Epithelial cell of esophagus (primary cell): ENCODE results near the gene LDLRAP1.

Experiments
- DNase-seq: peaks from one replicate; pipeline ENCODE4 v3.0.0; 2010; ENCODE audit warnings: low read depth
- H3K4me3 ChIP-seq: 2 replicates; pipeline ENCODE4 v1.5.1; 2011; ENCODE audit warnings: mild to moderate bottlenecking, low read length, control low read depth
- TF ChIP-seq, protein P1 (sequence below): IDR thresholded peaks from 2 replicates; pipeline ENCODE4 v1.5.1; 2011; ENCODE audit warnings: low read depth, mild to moderate bottlenecking, low read length, control low read depth, inconsistent platforms; ENCODE audit not compliant: insufficient read depth; ENCODE audit errors: missing control alignments

LDLRAP1 gene

DNA sequence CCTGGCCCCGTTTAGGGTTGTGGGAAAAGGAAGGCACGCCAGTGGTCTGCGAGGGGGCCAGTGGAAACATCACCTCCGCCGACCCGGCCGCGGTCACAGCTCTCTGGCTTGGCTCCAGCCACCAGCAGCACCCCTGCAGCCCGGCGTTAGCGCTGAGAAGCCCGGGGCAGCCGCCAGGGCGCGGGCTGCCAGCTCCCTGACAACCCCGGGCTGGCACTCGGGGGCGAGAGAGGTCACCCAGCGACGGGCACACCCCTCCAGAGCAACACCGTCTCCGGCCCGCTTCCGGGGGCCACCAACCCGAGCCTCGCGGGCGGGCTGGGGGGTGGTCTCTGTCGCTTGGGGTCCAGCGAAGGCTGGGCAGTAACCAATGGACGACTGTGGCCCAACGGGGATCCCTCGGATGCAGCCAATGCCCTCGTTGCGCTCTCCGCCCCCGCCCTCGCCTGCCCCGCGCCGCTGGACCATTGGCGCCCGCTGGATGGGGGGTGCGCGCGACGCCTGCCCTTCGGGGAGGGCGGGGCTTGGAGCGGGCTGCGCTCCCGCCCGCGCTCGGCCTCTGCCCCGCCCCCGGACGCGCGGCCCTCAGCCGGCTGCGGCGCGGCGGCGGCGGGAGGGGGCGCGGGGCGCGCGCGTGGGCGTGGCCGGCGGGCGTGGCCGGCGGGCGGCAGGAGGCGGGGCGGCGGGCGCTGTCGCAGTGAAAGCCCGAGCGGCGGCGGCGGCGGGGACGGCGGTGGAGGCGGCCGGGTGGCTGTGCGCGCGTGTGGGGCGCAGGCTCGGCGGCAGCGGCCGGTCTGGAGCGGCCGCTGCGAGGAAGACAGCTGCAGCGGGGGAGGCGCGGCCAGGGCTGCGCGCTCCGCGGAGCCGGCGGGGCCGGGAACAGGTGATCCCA lies 72.9 kb downstream of the LDLRAP1 start, which contains the start of gene MAN1C1:
MAN1C1 (plus strand) TSS at position 697 of the 892 bp plus-strand sequence. CDS start 1,007 bp downstream, outside the sequence.
- TF ChIP-seq, protein P1, sequence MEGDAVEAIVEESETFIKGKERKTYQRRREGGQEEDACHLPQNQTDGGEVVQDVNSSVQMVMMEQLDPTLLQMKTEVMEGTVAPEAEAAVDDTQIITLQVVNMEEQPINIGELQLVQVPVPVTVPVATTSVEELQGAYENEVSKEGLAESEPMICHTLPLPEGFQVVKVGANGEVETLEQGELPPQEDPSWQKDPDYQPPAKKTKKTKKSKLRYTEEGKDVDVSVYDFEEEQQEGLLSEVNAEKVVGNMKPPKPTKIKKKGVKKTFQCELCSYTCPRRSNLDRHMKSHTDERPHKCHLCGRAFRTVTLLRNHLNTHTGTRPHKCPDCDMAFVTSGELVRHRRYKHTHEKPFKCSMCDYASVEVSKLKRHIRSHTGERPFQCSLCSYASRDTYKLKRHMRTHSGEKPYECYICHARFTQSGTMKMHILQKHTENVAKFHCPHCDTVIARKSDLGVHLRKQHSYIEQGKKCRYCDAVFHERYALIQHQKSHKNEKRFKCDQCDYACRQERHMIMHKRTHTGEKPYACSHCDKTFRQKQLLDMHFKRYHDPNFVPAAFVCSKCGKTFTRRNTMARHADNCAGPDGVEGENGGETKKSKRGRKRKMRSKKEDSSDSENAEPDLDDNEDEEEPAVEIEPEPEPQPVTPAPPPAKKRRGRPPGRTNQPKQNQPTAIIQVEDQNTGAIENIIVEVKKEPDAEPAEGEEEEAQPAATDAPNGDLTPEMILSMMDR: peak; percentile 8
- H3K4me3 ChIP-seq: peak within 1 kb of the TSS; percentile 37
- peak; percentile 62 for DNase-seq

DNA sequence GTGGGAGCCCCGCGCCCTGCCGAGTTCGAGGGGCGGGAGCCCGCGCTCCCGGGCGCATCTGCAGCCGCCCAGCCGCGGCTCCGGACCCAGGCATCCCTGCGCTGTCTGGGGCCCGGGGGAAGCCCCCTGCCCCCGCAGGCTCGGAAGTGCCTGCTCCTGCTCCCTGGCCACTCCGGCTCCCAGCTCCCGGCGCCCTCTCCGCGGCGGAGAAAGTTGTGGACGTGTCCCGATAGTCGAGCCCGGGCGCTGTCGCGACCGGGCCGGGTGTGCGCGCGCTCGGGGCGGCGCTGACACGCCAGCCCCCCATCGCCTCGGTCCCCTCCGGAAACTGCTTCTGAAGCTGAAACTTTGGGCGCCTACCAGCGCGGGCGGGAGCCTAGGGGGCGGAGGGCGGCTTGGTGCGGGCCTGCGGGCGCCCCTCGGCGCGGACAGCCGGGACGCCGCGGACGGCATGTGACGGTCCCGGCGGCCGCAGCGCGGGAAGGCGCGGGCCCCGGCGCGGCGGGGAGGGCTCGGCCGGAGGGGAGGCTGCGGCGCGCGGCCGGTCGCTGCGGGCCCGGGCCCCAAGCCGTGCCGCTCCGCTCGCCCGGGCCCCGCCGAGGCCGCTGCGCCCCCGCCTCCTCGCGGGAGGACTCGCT lies 73.7 kb downstream of the LDLRAP1 start:
- no peak for DNase-seq
- TF ChIP-seq, protein P1: no peak
- peak overlapping the region; percentile 37 for H3K4me3 ChIP-seq

DNA sequence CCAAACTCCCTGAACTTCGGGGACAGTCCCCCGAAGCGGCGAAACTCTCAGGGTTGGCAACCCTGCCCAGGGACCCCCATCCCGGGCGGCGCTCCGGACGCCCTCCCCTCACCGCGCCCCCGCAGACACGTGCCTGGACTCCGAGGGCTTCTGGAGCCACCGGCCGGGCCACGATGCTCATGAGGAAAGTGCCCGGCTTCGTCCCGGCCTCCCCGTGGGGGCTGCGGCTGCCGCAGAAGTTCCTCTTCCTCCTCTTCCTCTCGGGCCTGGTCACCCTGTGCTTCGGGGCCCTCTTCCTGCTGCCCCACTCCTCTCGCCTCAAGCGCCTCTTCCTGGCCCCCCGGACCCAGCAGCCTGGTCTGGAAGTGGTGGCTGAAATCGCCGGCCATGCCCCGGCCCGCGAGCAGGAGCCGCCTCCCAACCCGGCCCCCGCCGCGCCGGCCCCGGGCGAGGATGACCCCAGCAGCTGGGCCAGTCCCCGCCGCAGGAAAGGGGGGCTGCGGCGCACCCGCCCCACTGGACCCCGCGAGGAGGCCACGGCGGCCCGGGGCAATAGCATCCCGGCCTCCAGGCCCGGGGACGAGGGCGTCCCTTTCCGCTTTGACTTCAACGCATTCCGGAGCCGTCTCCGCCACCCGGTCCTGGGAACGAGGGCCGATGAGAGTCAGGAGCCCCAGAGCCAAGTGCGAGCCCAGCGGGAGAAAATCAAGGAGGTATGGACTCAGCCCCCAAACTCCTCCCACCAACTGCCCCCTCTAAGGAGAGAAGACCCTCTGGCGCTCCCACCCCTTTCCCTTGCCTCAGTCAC lies 74.4 kb downstream of the LDLRAP1 start:
- H3K4me3 ChIP-seq: peak overlapping the region; percentile 27
- TF ChIP-seq, protein P1: no peak
- DNase-seq: no peak

DNA sequence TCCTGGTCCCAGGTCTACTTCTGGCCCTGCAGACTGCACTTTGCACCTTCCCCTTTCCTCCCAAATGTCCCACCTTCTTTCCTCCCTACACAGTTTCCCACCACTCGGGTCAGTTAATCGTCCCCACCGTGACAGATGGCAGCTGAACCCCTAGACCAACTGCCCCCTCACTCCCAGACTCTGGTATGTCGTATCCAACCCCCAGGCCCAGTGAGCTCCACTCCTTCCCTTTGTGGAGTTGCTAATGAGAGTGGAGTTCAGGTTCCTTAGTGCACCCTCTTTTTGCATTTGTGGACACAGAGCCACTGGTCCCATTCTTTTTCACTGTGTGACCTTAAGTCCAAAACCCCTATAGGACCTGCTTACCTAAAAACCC lies 75.0 kb downstream of the LDLRAP1 start:
- TF ChIP-seq, protein P1: no peak
- no peak overlapping the region for H3K4me3 ChIP-seq
- no peak for DNase-seq
